Measurements from ENCODE around the gene PTPRN2. TPM values are rescaled to one million over a fixed set of nuclear protein-coding genes. Genes with fewer than 3 reads are reported as not detected.

The PTPRN2 gene
- total RNA-seq, 1 donor from 2014 or later: 15.4 TPM

DNA sequence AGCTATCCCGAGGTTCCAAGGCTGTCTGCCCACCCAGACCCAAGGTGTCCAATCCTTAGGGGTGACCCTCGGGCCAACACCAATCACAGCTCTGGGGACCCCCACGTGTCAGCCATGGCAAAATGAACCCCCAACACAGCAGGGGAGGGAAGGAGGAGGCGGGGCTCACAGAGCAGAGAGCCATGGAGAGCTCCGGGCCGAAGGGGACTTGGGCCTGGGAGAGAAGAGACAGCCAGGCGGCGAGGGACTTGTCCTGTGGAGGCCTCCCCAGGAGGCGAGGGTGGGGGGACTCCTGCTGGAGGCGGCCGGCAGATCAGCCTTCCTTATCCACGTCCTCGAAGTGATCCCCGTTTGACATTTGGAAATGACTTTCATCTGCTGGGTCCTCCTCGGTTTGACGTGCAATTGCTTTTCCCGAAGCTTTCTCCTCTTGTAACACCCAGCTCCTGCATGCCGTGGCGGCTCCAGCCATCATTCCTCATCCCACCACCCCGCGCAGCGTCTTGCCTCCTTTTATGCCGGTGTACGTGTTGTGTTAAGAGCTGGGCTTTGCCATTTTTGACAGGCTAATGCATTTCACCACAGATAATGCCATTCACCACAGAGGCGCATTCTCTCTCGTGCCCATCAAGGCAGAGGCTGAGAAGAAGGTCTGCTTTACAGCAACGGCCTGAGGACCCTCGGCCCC is 913.5 kb downstream of the PTPRN2 start:
- TF ChIP-seq, protein P1, sequence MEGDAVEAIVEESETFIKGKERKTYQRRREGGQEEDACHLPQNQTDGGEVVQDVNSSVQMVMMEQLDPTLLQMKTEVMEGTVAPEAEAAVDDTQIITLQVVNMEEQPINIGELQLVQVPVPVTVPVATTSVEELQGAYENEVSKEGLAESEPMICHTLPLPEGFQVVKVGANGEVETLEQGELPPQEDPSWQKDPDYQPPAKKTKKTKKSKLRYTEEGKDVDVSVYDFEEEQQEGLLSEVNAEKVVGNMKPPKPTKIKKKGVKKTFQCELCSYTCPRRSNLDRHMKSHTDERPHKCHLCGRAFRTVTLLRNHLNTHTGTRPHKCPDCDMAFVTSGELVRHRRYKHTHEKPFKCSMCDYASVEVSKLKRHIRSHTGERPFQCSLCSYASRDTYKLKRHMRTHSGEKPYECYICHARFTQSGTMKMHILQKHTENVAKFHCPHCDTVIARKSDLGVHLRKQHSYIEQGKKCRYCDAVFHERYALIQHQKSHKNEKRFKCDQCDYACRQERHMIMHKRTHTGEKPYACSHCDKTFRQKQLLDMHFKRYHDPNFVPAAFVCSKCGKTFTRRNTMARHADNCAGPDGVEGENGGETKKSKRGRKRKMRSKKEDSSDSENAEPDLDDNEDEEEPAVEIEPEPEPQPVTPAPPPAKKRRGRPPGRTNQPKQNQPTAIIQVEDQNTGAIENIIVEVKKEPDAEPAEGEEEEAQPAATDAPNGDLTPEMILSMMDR (conservative IDR thresholded peaks at IDR 0.05): no peak
- Mint-ChIP-seq H3K27ac (no peak overlapping the region), H3K4me1 (ENCODE audit: unreplicated experiment) (peaks cover 20% of the 10 kb centered on the region), H3K27me3 (peaks cover 61% of the 10 kb centered on the region), H3K4me3 (no peak overlapping the region), H3K36me3 (no peaks in the 10 kb centered on the region), H3K9me3 (no peaks in the 10 kb centered on the region)
- DNase-seq (ENCODE audit: extremely low spot score, unreplicated experiment): peak; percentile 45

DNA sequence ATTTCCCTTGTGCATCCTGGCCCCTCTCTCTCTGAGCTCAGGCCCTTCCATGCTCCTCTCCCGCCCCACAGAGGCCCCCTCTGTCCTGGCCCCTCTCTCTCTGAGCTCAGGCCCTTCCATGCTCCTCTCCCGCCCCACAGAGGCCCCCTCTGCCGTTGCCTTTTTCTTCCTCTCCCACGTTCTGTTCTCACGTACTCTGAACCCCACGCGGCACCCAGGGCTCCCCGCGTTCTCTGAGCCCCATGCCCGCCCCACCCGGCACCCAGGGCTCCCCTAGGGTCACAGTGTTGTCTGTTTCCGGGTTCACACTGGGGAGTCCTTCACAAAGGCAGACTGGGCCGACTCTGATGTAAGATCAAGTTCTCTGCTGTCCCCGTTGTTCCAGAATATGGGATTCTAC is 914.0 kb downstream of the PTPRN2 start:
- peaks cover 57% of the 10 kb centered on the region for H3K27me3 Mint-ChIP-seq
- H3K27ac Mint-ChIP-seq: no peak overlapping the region

DNA sequence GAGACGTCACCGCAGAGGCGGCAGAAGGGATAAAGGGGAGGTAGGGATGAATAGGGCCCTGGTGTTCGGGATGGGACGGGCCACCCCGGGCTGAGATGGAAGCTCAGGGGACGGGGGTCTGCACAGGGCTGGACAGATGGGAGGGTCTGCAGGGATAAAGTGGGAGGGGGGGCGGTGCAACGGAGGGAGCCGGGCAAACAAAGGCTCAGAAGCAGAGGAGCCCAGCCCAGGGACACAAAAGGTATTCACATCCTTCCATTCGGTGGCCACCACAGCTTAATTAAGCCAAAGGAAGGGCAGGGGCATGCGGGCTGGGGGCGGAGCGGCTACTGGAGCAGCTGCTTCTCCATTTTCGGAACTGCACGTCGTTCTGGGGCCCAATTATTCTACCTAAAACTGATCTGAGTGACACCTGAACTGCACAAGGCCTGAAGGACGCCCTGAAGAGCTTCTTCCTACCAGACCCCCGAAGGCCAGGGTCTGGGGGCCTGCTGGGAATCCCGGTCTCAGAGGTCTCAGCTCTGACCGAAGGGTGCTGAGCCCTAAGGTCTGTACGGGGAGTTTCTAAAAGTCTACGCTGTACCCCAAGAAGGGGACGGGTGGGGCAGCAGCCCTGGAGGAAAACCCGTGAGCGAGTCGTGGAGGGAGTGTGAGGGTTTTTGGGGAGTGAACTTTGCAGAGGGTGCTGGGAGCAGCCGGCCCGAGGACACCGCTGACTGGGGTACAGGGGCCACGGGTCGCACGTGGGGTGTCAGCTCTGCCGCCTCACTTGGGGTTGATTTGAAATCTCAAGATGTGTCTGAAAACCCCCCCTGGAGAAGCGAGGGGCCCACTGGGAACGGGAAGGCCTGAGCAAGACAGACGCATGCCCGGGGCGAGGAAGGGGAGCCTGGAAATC is 916.0 kb downstream of the PTPRN2 start:
- H3K36me3 Mint-ChIP-seq: no peaks in the 10 kb centered on the region
- DNase-seq (ENCODE audit: extremely low spot score, unreplicated experiment): peak; percentile 65
- no peak overlapping the region for H3K4me3 Mint-ChIP-seq
- H3K27ac Mint-ChIP-seq: no peak overlapping the region
- peaks cover 42% of the 10 kb centered on the region for H3K27me3 Mint-ChIP-seq
- TF ChIP-seq, protein P1 (conservative IDR thresholded peaks at IDR 0.05): no peak
- no peaks in the 10 kb centered on the region for H3K9me3 Mint-ChIP-seq
- H3K4me1 Mint-ChIP-seq (ENCODE audit: unreplicated experiment): peaks cover 15% of the 10 kb centered on the region

More for the DNA sequence above, 914.0 kb downstream of the PTPRN2 start:
- no peaks in the 10 kb centered on the region for H3K9me3 Mint-ChIP-seq
- no peaks in the 10 kb centered on the region for H3K36me3 Mint-ChIP-seq
- TF ChIP-seq, protein P1 (conservative IDR thresholded peaks at IDR 0.05): no peak
- no peak overlapping the region for H3K4me3 Mint-ChIP-seq
- H3K4me1 Mint-ChIP-seq (ENCODE audit: unreplicated experiment): peaks cover 22% of the 10 kb centered on the region
- DNase-seq (ENCODE audit: extremely low spot score, unreplicated experiment): peak; percentile 51

DNA sequence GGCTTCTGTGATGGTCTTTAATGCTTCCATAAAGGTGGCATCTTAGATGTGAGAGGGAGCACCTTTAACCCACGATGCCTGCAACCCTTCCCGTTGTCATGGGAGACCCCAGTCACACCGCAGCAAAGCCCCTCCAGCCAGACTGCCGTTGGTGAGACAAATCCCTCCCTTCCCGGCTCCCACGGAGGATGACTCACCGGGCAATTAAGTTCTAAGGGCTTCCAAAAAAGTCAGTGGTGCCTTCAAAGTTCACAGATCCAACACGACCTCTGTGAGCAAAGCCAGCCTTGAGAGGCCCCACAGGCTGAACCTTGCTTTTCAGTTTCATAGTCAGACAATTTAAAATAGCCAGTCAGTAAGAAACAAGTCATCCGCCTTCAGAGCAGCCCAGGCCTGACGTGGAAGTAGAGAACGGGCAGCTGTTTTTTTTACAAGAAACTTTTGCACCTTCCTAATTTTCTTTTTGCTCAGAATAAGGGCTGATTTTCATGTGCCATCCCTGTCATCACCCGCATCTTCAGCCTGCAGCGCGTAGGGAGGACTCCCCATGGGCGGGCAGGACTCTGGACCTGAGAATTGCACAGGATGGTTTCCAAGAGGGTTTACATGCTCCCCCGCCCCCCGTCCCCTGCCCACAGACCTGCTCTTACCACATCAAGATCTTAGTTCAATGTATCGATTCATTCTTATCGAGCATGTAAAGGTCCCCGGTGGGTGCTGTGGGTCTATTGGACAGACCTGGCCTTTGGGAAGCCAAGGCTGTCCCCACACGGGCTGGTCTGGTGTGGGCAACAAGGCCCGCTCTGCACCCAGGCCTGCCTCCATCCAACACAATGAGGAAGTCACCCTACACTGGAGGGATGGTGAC is 916.9 kb downstream of the PTPRN2 start:
- H3K9me3 Mint-ChIP-seq: no peaks in the 10 kb centered on the region
- peaks cover 35% of the 10 kb centered on the region for H3K27me3 Mint-ChIP-seq
- TF ChIP-seq, protein P1 (conservative IDR thresholded peaks at IDR 0.05): no peak
- H3K4me3 Mint-ChIP-seq: no peak overlapping the region
- DNase-seq (ENCODE audit: extremely low spot score, unreplicated experiment): peak; percentile 59
- H3K27ac Mint-ChIP-seq: no peak overlapping the region
- H3K36me3 Mint-ChIP-seq: no peaks in the 10 kb centered on the region
- peaks cover 15% of the 10 kb centered on the region for H3K4me1 Mint-ChIP-seq (ENCODE audit: unreplicated experiment)

DNA sequence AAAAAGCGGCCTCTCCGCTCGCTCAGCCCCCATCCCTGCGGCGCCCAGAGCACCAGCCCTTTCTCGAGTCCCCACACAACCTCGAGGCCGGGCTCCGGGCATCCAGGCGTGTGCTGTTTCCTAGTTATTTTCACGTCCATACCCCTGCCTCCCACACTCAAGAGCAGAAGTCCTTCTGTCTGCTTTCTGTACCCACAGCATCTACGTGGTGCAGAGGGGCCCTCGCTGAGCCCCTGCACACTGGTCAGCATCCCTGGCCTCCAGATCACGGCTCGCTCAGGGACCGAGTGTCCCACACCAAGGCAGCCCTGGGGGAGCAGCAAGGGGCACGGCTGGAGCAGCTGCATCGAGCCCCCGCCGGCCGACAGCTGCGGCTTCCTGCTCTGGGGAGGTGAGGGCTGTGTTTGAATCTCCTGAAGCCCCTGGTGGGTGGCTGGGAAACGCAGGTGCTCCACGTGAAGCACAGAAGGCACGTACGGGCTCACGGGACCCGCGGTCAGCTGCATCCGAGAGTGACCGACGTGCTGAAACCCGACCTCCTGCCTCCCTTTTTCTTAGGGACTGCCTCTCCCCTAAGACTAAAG is 917.8 kb downstream of the PTPRN2 start:
- Mint-ChIP-seq H3K36me3 (no peaks in the 10 kb centered on the region), H3K9me3 (no peaks in the 10 kb centered on the region), H3K27ac (no peak overlapping the region), H3K27me3 (peaks cover 28% of the 10 kb centered on the region), H3K4me1 (ENCODE audit: unreplicated experiment) (peaks cover 15% of the 10 kb centered on the region), H3K4me3 (no peak overlapping the region)
- DNase-seq (ENCODE audit: extremely low spot score, unreplicated experiment): no peak
- TF ChIP-seq, protein P1 (conservative IDR thresholded peaks at IDR 0.05): no peak

Data from type B pancreatic cell (in vitro differentiated cells).